Measurements from ENCODE around the gene ST8SIA1.

The ST8SIA1 gene

DNA sequence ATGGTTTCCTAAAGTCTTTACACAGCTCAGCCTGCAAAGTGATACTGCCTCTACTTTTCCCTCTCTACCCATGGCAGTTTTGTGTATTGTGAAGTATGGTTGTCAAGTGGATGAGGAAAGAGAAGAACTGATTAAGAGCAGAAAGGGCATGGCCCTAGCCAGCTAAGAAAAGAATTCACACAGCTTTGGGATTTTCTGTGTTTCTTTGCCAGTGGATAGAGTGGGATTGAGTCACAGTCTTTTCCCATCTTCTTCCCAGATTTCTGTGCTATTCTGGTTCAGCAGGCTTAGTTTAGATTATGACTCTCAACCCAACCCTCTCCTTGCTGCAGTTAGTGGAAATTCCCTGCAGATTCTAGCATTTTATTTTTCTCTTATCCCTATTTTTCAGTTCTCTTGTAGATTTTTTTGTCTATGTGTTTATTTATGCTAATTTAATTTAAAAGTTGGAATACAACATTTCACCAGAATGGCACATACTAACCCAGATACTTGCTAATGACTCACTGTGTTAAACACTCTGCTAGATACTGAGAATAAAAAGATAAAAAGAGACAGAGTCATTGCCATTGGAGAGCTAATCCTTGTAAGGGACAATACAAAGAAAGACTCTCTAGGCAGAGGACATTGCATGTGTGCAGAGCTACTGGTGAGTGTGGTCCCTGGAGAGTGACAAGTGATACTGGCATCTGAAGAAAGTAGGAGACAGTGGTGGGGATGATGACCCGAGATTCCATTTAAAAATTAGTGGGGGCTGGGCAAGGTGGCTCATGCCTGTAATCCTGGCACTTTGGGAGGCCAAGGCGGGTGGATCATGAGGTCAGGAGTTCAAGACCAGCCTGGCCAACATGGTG, 106.3 kb downstream of the ST8SIA1 start:
- H3K27ac ChIP-seq: no peak overlapping the region
- no peak overlapping the region for H3K4me2 ChIP-seq
- no peaks in the 10 kb centered on the region for H3K79me2 ChIP-seq (ENCODE audit: insufficient read depth, low read depth)
- H3K9ac ChIP-seq: no peak overlapping the region
- TF ChIP-seq, protein P1, sequence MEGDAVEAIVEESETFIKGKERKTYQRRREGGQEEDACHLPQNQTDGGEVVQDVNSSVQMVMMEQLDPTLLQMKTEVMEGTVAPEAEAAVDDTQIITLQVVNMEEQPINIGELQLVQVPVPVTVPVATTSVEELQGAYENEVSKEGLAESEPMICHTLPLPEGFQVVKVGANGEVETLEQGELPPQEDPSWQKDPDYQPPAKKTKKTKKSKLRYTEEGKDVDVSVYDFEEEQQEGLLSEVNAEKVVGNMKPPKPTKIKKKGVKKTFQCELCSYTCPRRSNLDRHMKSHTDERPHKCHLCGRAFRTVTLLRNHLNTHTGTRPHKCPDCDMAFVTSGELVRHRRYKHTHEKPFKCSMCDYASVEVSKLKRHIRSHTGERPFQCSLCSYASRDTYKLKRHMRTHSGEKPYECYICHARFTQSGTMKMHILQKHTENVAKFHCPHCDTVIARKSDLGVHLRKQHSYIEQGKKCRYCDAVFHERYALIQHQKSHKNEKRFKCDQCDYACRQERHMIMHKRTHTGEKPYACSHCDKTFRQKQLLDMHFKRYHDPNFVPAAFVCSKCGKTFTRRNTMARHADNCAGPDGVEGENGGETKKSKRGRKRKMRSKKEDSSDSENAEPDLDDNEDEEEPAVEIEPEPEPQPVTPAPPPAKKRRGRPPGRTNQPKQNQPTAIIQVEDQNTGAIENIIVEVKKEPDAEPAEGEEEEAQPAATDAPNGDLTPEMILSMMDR (conservative IDR thresholded peaks at IDR 0.05; ENCODE audit: low read depth, low read length): no peak
- no peaks in the 10 kb centered on the region for H3K36me3 ChIP-seq (ENCODE audit: insufficient read depth)
- no peak overlapping the region for H3K4me3 ChIP-seq (IDR thresholded peaks at IDR 0.05; ENCODE audit: insufficient read depth, low read depth, low read length)
- no peaks in the 10 kb centered on the region for H4K20me1 ChIP-seq (ENCODE audit: insufficient read depth)
- H3K4me1 ChIP-seq (ENCODE audit: low read depth, poor library complexity, severe bottlenecking): no peaks in the 10 kb centered on the region
- no peak overlapping the region for H2AFZ ChIP-seq (ENCODE audit: low read depth)
- no peaks in the 10 kb centered on the region for H3K27me3 ChIP-seq (ENCODE audit: insufficient read depth, low read depth)

DNA sequence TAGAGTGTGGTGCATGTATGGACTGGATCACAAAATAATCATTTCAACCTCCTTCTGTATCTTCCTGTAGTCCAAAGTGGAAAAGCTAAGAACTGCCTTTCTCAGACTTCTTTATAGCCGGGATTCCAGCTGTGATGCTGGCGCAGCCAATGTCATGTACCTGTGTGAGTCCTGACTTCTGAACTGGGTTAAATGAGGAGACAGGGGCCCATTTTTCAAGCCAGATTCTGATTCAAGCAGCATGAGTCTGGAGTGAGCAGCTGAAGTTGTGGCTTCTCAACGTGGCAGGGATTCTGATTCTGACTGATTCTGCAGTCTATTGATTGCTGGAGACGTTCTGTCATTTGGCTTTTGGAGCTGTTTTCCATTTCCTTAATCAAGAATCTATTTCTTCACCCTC, 111.2 kb downstream of the ST8SIA1 start:
- H3K27me3 ChIP-seq (ENCODE audit: insufficient read depth, low read depth): no peaks in the 10 kb centered on the region
- no peaks in the 10 kb centered on the region for H4K20me1 ChIP-seq (ENCODE audit: insufficient read depth)
- TF ChIP-seq, protein P1 (conservative IDR thresholded peaks at IDR 0.05; ENCODE audit: low read depth, low read length): no peak
- no peaks in the 10 kb centered on the region for H3K79me2 ChIP-seq (ENCODE audit: insufficient read depth, low read depth)
- H3K4me1 ChIP-seq (ENCODE audit: low read depth, poor library complexity, severe bottlenecking): no peaks in the 10 kb centered on the region
- no peak overlapping the region for H3K4me2 ChIP-seq
- H3K9ac ChIP-seq: no peak overlapping the region
- H3K4me3 ChIP-seq (IDR thresholded peaks at IDR 0.05; ENCODE audit: insufficient read depth, low read depth, low read length): no peak overlapping the region
- no peaks in the 10 kb centered on the region for H3K36me3 ChIP-seq (ENCODE audit: insufficient read depth)
- H2AFZ ChIP-seq (ENCODE audit: low read depth): no peak overlapping the region
- H3K27ac ChIP-seq: no peak overlapping the region

DNA sequence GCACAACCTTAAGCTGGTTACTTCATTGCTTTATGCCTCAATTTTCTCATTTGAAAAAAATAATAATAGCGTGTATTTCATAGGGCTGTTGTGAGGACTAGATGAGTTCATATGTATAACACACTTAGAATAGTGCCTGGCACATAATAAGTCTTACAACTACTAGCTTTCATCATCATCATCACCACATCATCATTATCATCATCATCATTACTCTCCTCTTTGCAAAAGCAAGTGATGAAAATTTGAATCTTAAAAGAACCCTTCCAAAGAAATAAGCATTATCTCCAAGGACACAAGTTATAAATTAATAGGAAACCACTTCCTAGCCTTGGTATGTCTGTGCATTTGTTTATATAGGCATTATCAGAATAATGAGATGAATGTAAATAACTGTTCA, 117.0 kb downstream of the ST8SIA1 start:
- H3K27me3 ChIP-seq (ENCODE audit: insufficient read depth, low read depth): no peaks in the 10 kb centered on the region
- no peak overlapping the region for H3K4me3 ChIP-seq (IDR thresholded peaks at IDR 0.05; ENCODE audit: insufficient read depth, low read depth, low read length)
- H3K9ac ChIP-seq: no peak overlapping the region
- H3K79me2 ChIP-seq (ENCODE audit: insufficient read depth, low read depth): no peaks in the 10 kb centered on the region
- H3K4me2 ChIP-seq: no peak overlapping the region
- TF ChIP-seq, protein P1 (conservative IDR thresholded peaks at IDR 0.05; ENCODE audit: low read depth, low read length): no peak
- H2AFZ ChIP-seq (ENCODE audit: low read depth): no peak overlapping the region
- H3K27ac ChIP-seq: no peak overlapping the region
- no peaks in the 10 kb centered on the region for H3K4me1 ChIP-seq (ENCODE audit: low read depth, poor library complexity, severe bottlenecking)
- H3K36me3 ChIP-seq (ENCODE audit: insufficient read depth): no peaks in the 10 kb centered on the region
- no peaks in the 10 kb centered on the region for H4K20me1 ChIP-seq (ENCODE audit: insufficient read depth)

DNA sequence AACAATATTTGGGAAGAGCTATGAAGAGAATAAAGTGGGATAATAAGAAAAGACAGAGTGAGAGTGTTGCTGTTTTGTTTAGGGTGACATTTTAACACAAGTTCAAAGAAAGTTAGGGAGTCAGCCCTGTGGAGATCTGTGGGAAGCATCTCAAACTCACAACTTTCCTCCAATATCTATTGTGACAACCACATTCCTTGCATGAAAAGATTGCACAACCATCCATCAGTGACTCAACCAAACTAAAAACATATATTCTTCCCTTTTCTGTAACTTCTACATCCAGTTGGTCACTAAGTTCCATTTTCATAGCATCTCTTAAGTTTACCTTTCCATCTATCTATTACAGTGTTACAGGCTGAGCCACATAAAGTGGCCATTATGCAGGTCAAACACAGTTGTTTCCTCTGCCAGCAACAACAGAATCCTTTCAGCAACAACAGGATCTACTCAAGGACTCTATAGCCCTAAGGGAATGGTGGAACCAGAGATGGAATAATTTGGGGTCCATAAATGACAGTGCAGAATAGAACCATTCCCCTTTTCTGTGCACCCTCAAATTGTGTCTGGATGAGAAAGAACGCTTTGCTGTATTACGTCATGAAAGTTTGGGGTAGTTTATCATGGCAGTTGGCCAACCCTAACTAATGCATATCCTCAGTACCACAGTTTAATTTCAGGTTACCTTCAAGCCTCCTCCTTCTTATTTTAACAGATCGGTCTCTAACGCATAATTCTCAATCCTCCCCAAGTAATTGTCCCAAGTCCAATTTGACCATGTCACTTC, 118.8 kb downstream of the ST8SIA1 start:
- no peaks in the 10 kb centered on the region for H4K20me1 ChIP-seq (ENCODE audit: insufficient read depth)
- no peaks in the 10 kb centered on the region for H3K27me3 ChIP-seq (ENCODE audit: insufficient read depth, low read depth)
- H3K36me3 ChIP-seq (ENCODE audit: insufficient read depth): no peaks in the 10 kb centered on the region
- H3K27ac ChIP-seq: no peak overlapping the region
- TF ChIP-seq, protein P1 (conservative IDR thresholded peaks at IDR 0.05; ENCODE audit: low read depth, low read length): no peak
- no peak overlapping the region for H3K4me2 ChIP-seq
- no peak overlapping the region for H2AFZ ChIP-seq (ENCODE audit: low read depth)
- H3K9ac ChIP-seq: no peak overlapping the region
- no peaks in the 10 kb centered on the region for H3K79me2 ChIP-seq (ENCODE audit: insufficient read depth, low read depth)
- H3K4me3 ChIP-seq (IDR thresholded peaks at IDR 0.05; ENCODE audit: insufficient read depth, low read depth, low read length): no peak overlapping the region
- no peaks in the 10 kb centered on the region for H3K4me1 ChIP-seq (ENCODE audit: low read depth, poor library complexity, severe bottlenecking)
